ENCODE results near the gene CACNB1.
A peak's percentile ranks its signal among the peaks of the same experiment; 100 is the strongest.

Gene CACNB1

DNA sequence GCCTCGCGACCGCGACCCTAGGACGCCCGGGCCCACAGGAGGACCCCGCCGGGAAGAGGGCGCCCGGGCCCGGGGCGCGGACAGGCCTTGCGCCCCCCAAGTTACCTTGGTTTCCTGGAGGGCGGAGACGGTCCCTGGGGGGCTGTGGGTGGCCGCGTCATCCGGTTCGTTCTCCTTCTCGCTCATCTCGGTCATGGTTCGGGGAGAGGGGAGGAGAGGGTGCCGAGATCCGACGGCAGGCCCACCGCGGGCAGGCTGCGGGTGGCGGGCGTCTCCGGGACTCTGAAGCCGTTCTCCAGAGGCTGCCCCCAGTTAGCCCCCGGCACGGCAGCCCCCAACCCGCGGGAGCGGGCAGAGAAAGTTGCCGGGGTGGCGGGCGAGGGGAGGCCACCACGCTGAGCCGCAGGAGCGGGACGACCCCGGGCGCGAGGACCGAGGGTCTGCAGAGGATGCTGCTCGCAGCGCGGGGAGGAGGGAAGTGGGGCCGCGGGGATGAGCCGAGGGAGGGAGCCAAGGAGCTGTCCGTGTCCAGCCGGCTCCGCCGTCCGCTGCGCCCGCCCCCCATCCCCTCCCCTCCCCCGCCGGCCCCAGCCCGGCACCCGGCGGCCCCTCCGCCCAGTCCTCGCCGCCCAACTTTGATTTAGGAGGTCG, 28.0 kb upstream of the CACNB1 start, which contains the start of gene STAC2:
STAC2 (minus strand) TSS at position 638 of the 651 bp plus-strand sequence; CDS start at position 195, 443 bp downstream.
- no peak for DNase-seq

DNA sequence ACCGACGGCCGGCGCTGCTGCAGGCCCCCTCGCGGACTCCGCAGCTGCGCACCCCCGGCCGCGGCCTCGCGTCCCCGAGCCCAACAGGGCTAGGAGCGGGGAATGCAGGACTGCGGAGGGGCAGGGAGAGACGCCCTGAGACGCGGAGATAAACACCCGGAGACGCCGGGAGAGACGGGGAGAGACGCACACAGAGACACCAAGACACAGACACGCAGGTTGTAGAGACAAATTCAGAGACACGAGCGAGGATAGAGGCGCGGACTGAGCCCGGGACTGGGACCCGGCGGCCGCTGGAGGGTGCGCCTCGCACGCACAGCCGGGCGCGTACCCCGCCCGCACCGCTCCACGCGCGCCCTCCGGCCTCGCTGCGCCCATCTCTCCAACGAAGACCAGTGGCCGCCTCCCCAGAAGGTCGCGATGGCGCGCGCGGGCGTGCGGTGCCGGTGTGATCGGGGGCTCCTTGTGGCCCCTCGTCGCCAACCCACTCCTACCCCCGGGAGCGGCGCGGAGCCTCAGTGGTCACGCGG, 27.4 kb upstream of the CACNB1 start:
- no peak for DNase-seq

DNA sequence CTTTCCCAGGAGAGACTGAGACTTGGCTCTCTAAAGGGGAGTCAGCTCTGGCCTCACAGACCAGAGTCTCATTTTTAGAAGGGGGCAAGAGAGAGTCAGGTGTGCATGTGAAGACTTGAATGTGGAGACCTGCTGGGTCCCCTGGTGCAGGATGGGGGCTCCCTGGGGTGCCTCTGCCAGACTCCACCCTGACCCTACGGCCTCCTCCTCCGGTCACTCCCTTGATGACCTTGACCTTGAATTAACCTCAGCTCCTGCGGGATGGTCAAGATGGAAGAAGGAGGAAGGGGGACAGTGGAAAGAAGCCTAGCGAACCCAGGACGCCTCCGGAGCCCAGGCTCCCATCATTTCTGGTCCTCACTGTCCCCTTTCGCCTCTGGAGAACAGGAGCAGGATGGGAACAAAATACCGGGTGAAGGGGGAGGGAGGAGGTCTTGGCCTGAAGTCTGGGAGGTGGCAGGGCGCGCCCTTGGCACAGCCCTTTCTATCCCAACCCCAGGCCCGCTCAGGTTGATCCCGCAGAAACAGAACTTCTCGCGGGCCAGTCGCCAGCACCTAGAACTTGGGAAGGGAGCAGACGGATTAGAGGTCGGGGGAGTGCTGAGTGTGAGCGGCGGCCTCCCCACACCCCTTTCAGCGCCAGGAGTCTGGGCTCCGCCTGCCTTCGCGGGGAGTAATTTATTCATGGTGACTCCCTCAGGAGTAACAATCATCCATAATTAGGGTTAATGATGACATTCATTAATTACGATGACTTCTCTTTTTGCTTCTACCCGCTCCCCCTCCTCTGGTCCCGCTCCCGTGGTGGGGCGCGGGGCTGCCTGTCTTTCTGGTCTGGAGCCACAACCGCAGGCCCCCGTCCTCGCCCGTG, 26.7 kb upstream of the CACNB1 start:
- no peak for DNase-seq

DNA sequence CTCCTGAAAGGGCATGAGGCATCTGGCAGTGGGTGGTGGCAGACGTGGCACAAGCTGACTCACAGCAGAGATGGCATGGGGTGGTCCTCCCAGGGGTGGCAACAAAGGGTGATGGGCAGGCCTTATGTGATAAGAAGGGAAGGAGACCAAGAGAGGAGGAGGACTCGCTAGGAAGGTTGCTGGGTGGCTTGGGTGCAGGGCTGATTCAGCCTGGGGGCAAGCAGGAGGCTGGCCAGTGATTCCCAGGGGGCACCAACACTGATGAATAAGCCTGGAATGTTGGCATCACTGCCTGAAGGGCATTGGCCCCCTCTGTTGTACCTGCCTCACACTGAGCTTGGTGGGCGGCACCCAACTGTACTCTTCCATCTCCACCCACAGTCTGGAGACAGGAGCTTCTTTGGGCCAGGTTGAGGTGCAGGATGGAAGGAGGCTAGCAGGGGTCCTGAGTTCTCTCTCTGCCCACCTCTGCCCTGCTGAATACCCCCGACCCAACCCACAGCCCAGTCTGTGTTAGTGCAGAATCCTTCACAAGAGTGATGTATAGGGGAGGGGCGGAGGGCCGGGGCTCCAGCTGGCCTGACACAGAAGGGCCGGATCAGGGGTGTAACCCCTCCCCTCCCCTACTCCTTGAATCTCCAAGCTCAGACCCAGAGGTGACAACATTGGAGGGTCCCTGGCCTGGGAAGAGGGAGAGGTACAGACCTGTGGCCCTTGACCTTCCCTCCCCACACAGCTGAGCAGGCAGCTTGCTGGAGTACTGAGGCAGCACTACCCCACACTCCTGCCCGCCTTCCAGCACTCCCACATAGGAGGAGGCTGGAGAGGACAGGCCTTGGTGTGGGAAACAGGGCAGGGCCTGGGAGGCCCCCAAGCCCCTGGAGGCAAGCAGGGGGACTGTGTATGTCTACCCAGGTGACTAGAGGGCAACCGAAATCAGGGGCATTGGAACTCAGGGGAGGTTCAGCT, 25.7 kb upstream of the CACNB1 start:
- DNase-seq: no peak

DNA sequence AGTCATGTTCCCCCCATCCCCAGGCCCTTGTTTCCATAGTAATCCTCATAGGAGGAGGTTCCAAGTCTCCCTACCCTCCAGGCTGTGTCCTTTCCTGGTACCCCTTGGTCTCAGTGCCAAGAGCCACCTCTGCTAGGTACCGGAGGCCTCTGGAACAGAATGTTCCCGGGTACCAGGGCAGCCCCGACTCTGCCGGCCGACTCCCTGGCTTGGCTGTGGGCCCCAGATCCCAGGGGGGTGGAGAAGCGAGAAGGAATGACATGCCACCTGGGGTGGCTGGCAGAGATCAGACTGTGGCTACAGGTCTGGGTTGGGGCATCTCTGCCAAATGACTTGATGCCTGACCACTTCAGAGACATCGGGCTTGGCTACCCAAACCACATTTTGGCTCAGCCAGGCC, 24.7 kb upstream of the CACNB1 start:
- no peak for DNase-seq

DNA sequence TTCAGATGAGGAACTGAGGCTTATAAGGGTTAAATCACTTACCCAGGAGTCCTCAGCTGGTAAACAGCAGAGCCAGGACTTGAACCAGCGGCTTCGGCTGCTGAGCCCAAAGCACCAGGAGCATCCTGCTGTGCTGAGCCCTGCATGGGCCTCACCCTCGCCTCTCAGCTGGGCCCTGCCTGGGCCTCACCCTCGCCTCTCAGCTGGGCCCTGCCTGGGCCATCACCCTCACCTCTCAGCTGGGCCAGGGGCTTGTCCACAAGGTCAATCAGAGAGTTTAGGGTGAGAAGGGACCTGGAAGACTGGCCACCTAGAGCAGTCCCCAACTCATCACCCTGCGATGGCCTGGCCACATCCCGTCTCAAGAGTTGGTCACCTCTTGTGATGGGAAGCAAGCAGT, 24.1 kb upstream of the CACNB1 start:
- DNase-seq: no peak

DNA sequence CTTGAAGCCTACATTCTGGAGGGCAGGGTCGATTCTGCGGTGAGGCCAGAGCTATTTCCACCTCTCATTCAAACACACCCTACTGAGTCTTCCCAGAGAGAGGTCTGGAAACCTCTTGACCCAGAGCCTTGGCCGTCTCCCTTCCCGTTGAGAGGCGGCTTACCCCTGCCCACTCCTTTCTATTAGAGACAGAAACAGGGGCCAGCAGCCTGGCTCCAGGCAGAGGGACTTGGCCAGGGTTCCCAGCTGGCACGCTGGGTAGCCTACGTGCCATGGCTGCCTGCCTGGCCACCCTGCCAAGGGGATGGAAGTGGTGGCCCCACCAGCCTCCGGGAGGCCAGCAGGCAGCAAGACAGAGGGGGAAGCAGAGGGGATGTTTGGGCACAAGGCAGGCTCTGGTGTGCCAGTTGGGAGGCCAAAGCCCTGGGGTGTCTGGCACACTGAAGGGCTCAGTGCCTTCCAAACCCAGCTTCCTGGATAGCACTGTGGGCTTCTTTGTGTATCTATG, 22.2 kb upstream of the CACNB1 start:
- no peak for DNase-seq

DNA sequence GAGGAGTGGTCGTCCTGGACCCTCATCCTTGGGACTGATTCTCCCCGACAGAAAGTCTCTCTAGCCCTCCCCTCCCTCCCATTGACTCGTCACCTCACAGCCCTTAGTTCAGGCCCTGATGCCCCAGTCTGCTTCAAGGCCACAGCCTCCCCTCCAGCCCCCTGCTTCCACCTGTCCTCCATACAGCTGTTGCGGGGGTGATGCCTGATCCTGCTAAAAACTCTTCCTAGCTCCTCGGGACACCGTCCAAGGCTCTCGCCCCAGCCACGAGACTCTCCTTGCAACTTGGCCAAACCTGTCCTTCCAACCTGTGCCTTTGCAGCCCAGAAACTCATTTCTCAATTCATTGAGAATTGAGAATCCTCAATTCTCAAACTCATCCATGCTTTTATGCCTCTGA, 21.4 kb upstream of the CACNB1 start:
- DNase-seq: no peak

DNA sequence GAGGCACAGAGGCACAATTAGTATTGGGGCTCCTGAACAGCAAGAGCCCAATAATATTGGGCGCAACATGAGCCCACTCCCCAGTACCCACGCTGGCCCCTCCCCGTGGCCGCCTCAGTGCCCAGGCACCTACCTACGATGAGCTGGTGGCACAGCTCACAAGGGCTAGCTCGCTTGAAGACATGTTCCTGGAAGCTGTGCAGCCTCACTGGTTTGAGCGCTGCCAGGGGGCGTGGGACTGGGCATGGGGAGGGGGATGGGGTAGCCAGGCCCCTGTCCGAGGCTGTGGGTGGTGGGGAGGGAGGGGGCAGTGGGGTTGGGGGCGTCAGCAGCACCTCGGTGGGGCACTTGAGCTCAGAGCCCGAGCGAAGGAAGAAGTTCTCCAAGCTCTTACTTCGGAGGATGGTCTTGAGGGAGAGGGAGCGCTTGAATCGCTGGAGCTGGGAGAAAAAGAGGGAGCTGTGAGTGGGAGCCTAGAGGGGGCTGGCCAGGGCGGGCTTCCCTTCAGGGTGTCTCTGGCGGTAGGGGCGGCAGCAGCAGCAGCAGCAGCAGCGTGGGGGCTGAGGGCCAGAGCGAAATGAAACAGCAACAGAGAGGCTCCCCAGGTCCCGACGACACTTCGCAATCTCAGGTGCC, 20.4 kb upstream of the CACNB1 start:
- DNase-seq: no peak

DNA sequence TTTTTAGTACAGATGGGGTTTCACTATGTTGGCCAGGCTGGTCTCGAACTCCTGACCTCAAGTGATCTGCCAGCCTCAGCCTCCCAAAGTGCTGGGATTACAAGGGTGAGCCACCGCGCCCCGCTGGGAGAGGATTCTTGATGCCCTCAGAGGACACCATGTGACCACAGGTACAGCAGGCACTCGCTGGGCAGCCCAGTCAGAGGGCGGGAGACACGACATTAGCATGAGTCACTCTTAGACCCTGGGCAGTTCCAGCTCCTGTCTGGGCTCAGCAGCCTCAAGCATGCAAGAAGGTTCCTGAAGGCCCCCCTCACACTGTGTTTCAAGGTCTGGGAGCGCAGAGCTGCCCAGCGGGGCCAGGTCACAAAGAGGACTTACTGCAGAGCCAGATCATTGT, 16.4 kb upstream of the CACNB1 start:
- DNase-seq: no peak

DNA sequence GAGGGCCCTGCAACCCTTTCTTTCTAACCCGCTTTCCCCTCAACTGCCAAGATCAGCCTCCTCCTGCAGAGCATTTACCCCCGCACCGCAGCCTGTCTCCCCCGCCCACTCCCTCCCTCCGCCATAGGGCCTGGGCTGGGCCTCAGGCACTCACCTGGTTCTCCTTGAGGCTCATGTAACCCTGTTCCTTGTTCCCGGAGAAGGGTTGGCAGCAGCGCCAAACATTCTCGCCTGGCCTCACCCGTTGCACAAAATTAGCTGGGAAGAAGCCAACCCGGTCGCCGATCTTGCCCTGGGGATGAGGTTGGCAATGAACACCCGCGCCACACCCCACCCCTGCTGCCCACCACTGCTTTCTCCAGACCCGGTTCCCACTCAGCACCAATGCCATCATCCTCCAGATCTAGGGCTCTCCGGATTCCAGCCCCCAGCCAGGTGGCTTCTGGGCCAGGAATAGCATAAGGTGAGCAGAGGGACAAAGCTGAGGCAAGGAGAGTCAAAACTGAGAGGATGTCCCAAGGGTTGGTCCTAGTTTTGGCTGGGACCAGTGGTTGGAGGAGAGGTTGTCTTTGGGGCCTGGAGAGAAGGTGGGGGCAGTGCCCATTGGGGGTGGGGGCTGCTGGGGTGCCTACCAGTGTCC, 15.5 kb upstream of the CACNB1 start:
- no peak for DNase-seq

DNA sequence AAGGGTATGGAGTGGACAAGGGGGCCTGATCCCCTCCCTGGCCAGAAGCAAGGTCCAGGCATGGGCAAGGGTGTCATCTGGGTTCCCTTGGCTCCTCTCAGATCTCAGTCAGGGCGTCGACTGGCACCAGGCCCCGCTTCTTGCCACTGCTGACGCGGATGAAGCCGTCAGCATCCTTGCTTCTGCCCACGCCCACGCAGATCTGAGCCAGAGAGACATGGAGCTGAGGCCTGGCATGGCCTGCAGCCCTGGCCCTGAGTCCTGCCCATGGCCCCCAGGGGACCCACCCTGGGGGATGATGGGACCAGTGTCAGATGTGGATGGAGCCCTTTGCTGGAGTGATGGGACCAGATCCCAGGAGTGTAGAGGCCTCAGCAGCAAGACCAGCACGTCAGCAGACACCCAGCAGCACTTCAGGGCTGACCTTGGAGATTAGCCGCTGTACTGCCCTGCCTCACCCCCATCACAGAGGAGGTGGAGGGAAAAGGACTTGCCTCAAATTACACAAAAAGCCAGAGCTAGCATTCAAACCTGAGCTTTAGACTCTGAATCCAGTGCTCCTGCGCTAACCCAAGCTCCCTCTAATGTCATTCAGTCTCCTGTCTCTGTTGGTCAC, 14.8 kb upstream of the CACNB1 start:
- DNase-seq: no peak

DNA sequence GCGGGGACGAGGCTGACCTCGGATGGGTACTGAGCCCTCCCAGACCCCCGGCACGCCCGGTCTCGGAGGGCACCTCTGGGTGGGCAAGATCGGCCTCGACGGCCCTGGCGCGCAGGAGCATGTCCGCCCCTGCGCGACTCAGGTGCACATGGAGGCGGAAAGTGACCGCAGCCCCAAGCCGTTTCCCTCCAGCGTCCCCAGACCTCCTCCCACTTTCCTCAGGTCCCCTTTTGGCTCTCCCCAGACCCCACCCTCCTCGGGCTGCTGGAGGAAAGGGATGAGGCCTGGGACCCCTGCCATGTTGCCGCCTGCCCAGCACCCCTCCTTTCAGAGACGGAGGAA, 12.6 kb upstream of the CACNB1 start:
- DNase-seq: no peak

DNA sequence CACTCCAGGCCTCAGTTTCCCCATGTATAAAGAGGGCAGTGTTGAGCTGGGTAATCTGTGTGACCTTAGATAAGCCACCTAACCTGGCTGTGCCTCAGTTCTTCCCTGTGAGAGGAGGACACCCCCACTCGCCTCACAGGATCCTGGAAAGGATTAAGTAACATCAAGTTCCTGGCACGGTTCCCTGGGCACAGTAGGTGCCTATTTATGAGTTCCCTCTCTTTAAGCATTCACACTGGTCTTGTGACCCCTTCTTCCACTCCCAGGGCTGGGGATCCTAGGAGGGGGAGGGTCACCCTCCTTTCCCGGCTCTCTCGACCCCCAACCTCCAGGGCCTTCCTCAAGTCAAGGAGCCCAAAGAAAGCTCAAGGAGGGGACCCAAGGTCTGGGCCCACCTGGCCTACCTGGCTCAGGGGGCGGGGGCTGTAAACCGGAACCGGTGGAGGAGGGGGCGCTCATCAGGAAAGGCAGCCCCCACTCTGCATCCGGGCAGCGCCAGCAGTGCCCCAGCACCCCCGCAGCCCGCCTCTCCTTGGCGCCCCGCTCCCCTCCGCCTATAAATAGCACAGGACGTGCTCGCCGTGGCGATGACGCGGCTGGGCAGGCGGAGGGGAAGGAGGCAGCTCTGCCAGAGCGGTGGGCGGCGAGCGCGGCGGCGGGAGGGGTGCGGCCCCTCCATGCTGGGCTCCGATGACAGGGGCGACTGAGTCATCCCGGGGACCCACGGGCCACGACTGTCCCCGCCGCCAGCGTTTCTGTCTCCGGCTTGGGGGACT, 12.0 kb upstream of the CACNB1 start:
- DNase-seq: no peak

DNA sequence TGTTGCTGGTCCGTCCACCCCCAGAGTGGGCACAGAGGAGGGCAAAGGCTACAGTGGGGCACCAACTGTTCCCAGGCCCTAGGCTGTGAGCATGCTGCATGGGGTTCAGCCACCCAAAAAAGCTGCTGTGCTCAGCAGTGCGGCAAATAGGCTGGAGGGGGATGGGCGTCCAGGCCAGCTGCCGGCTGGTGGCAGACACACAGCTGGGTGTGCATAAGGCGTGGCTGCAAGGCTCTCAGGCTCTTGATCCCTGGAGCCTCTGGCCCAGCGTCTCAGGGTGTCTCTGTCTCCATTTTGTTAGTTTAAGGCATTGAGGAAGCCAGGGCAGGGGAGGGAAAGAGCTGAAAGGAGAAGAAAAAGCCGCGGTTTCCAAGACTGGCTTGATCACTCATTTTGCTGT, 11.4 kb upstream of the CACNB1 start:
- peak; percentile 23 for DNase-seq

DNA sequence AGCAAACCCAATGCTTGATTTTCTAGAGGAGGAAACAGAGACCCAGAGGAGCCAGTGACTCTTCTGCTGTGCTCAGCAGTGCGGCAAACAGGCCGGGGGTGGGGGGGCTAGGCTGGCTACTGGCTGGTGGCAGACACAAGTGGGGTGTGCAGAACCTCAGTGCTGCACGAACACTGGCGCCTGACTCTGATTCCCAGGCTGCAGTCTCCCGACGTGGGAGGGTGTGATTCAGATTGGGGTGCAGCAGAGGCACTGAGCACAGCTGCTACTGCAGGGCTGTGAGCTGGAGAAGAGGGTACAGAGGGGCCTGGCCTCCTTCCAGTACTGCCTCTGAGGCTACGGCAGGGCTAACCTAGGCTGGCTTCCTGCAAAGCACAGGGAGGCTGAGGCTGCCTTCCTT, 10.7 kb upstream of the CACNB1 start:
- no peak for DNase-seq

DNA sequence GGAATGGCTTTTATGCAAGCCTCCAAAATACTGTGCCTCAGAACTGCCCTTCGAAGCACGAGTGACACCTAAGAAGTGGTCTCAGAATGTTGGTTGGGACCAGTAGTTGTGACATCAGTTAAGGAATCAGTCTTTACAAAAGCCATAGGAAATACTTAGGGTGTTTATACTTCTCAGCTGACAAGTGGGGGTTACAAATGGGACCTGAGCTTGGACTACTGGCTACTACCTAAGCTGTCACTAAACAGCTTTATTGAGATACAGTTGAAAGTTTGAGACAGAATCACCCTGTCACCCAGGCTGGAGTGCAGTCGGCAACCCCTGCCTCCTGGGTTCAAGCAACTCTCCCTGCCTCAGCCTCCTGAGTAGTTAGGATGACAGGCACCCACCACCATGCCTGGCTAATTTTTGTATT, 7.7 kb upstream of the CACNB1 start:
- DNase-seq: peak; percentile 26

DNA sequence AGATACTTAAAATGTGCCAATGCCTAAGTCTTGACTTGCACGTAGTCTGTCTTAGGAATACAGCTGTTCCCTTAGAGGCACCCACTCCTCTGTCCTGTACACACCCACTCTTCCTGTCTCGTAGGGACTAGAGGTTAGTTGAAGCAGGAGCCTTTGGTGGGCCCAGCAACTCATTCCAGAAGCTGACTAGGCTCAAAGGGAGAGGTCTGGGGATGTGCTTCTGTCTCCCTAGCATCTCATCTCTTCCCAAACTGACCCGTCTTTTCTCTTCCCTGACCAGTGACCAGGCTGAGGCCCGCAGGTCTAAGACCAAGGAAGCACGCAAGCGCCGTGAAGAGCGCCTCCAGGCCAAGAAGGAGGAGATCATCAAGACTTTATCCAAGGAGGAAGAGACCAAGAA, 6.8 kb upstream of the CACNB1 start:
- no peak for DNase-seq

DNA sequence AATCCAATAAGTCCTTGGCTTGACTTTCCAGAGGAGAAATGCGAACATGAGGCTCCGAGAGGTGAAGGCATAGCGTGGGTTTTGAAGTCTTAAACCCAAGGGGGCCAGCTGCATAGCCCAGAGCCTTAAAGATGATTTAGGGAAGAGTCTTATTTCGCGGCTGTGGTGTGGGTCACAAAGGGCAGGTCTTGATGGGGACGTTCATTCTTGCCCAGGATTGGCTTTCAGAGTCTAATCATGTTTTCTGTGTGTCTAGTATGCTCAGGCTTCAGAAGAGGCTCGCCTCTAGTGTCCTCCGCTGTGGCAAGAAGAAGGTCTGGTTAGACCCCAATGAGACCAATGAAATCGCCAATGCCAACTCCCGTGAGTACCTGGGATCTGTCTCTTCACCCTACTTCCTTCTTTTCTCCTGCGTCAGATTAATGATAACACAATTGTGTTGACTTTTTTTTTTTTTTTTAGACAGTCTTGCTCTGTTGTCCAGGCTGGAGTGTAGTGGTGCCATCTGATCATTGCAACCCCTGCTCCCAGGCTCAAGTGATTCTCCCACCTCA, 3.6 kb upstream of the CACNB1 start:
- DNase-seq: peak; percentile 47

Measured in OCI-M1 (cell line).